ENCODE data around the gene UBA1. TPM values are rescaled to one million over a fixed set of nuclear protein-coding genes. Genes with fewer than 3 reads are reported as not detected.

Gene UBA1
- total and polyA plus RNA-seq, 12 donors = 160 to 356 (median 222) TPM

DNA sequence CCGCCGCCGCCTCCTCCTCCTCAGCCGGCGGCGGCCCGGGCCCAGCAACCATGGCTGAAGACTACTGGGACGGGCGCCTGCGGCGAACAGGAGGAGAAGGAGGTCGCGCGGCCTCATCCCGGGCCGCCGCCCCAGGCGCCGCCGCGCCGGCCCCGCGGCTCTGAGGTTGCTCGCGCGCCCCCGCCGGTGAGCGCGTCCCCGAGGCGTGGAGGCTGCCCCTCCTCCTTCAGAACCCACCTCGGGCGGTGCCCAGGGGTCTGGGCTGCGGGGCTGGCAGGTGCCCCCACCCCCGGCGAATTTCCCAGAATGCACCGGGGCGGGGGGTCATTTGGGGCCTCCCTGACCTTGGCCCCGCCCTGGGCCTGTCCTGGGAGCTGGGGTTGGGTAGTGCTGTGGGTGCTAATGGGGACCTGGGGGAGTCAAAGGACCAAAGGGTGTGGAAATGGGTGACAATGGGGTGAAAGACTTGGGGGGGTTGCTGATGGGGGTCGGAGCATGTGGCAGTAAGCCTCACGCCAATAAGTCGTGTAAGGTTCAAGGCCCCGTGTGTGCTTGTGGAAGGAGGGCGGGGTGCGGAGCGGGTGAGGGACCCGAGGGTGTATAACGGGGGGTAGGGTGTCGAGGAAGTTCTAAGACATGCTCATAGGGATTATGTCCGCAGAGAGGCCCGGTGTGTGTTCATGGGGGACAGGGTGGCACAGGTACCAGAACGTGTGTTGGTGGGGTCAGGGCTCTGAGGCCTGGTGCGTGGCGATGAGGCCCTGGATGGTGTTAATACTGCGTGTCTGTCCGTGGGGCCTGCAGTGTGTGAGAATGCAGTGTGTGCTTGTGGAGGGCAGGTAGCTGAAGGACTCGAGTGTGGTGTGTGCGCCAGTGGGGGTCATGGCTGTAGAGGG is 25.5 kb downstream of the UBA1 start:
- Histone ChIP-seq H3K36me3 (replicated peaks in 1 of 2) (peaks cover 0 to 31% of the 10 kb centered on the region in 2 donors), H3K4me1 (replicated peaks in 1 of 2) (peaks cover 9 to 25% of the 10 kb centered on the region in 2 donors), H3K27ac (peak overlapping the region; percentile 79 to 98 (median 93)), H3K4me3 (peak overlapping the region; percentile 25 to 93 (median 50)), H3K27me3 (no peaks in the 10 kb centered on the region), H3K9me3 (replicated peaks in 1 of 3) (no peaks in the 10 kb centered on the region)
- intact Hi-C loops (cut with DNase I) = no loop called here
- DNase-seq = peak in 6 of 7 donors; percentile 28 to 67 (median 42)
- 1 to 40% (median 10%) methylated on average over 16 to 57 of the region's 60 CpGs for WGBS, 4 donors
- no peak for TF ChIP-seq POLR2A (IDR thresholded peaks at IDR 0.05)
- TF ChIP-seq, protein P1, sequence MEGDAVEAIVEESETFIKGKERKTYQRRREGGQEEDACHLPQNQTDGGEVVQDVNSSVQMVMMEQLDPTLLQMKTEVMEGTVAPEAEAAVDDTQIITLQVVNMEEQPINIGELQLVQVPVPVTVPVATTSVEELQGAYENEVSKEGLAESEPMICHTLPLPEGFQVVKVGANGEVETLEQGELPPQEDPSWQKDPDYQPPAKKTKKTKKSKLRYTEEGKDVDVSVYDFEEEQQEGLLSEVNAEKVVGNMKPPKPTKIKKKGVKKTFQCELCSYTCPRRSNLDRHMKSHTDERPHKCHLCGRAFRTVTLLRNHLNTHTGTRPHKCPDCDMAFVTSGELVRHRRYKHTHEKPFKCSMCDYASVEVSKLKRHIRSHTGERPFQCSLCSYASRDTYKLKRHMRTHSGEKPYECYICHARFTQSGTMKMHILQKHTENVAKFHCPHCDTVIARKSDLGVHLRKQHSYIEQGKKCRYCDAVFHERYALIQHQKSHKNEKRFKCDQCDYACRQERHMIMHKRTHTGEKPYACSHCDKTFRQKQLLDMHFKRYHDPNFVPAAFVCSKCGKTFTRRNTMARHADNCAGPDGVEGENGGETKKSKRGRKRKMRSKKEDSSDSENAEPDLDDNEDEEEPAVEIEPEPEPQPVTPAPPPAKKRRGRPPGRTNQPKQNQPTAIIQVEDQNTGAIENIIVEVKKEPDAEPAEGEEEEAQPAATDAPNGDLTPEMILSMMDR (IDR thresholded peaks at IDR 0.05) = no peak

DNA sequence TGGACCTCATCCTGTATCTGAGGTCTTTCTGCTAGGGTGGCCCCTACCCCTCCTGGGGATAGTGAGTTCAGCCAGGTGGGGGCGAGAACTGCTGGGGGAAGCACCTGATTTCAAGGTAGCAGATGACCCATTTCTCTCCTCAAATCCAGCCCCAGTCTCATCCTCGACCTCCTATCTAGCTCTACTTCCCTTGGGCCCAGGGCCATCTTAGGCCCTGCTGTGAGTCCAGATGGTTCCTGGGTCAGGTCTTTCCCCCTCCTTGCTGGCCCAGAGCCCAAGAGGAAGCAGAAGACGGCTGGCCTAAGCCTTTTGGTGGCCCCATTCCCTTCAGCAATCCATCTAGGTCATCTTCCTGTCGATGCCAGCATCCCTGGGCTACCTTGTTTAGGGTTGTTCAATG is 28.1 kb downstream of the UBA1 start:
- TF ChIP-seq, protein P1 (IDR thresholded peaks at IDR 0.05) = no peak
- no peak for TF ChIP-seq POLR2A (IDR thresholded peaks at IDR 0.05)
- H3K4me3 ChIP-seq = no peak overlapping the region
- intact Hi-C loops (cut with DNase I) = no loop called here
- H3K27ac ChIP-seq = no peak overlapping the region
- H3K9me3 ChIP-seq (replicated peaks in 1 of 3) = no peaks in the 10 kb centered on the region
- no peaks in the 10 kb centered on the region for H3K27me3 ChIP-seq
- peaks cover 7 to 20% of the 10 kb centered on the region in 2 donors for H3K4me1 ChIP-seq (replicated peaks in 1 of 2)
- 49 to 72% (median 64%) methylated on average over 3 to 4 of the region's 4 CpGs for WGBS, 4 donors
- peaks cover 0 to 35% of the 10 kb centered on the region in 2 donors for H3K36me3 ChIP-seq (replicated peaks in 1 of 2)
- DNase-seq = peak in 2 of 7 donors; percentile 13 to 20

DNA sequence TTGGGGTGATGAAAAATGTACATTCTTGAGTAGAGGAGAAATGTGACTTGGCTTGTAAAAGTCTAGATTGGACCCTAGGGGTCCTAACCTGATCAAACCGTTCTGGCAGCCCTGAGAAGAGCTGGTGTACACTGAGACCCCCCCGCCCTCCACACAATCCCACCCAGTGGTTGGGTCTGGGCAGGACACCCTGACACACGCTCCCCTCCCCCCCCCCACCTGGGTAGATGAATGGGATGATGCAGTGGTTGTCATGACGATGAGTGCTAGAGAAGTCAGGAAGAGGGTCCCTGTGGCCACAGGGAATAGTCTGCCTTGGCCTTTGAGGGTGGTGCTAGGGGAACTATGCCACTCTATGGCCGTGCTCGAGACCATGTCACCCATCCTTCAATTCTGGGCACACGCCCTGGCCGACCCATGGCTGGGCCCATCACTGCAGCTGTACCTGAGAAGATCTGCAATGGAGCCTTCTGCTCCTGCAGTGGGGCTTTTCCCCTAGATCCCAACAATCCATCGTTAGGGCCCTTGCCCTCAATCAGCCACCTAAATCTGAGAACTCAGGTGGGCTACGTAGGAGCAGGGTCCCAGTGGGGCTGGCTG is 29.2 kb downstream of the UBA1 start:
- 72 to 89% (median 85%) methylated on average over 3 to 10 of the region's 10 CpGs for WGBS, 4 donors

More for the DNA sequence above, 29.2 kb downstream of the UBA1 start:
- H3K27ac ChIP-seq = no peak overlapping the region
- DNase-seq = peak in 1 of 7 donors; percentile 13
- H3K36me3 ChIP-seq (replicated peaks in 1 of 2) = peaks cover 0 to 45% of the 10 kb centered on the region in 2 donors
- no peak for TF ChIP-seq POLR2A (IDR thresholded peaks at IDR 0.05)
- TF ChIP-seq, protein P1 (IDR thresholded peaks at IDR 0.05) = no peak
- peaks cover 4 to 13% of the 10 kb centered on the region in 2 donors for H3K4me1 ChIP-seq (replicated peaks in 1 of 2)
- H3K9me3 ChIP-seq (replicated peaks in 1 of 3) = no peaks in the 10 kb centered on the region
- intact Hi-C loops (cut with DNase I) = no loop called here
- no peaks in the 10 kb centered on the region for H3K27me3 ChIP-seq
- no peak overlapping the region for H3K4me3 ChIP-seq

Measured in adrenal gland (tissue), 12 donors.